WERI-Rb-1 (cell line): ENCODE measurements around the gene TMEM132E.

ENCODE experiments used
- DNase-seq: peaks from one replicate; pipeline ENCODE4 v3.0.0-alpha.2; 2020
- H3K27ac ChIP-seq: fragments of 250-450 bp; sonication (Bioruptor Pico); 2 replicates; pipeline ENCODE4 v1.5.1; 2020; ENCODE audit warnings: mild to moderate bottlenecking, moderate library complexity
- H3K27me3 ChIP-seq: fragments of 250-450 bp; sonication (Bioruptor Pico); 2 replicates; pipeline ENCODE4 v1.5.1; 2021; ENCODE audit warnings: mild to moderate bottlenecking, low read depth, moderate library complexity; ENCODE audit not compliant: insufficient read depth, severe bottlenecking
- H3K36me3 ChIP-seq: fragments of 250-450 bp; sonication (Bioruptor Pico); 2 replicates; pipeline ENCODE4 v1.5.1; 2020; ENCODE audit warnings: mild to moderate bottlenecking, moderate library complexity
- H3K4me3 ChIP-seq: 2 replicates; pipeline ENCODE4 v1.5.1; 2011; ENCODE audit warnings: low read depth, mild to moderate bottlenecking, control low read depth, low read length
- H3K9me3 ChIP-seq: fragments of 250-450 bp; sonication (Bioruptor Pico); 2 replicates; pipeline ENCODE4 v1.5.1; 2021; ENCODE audit warnings: mild to moderate bottlenecking, moderate library complexity; ENCODE audit not compliant: severe bottlenecking
- TF ChIP-seq, protein P1 (sequence below): IDR thresholded peaks from 2 replicates; pipeline ENCODE4 v1.5.1; 2011; ENCODE audit warnings: low read depth, mild to moderate bottlenecking, control low read depth, inconsistent platforms, low read length

The TMEM132E gene

DNA sequence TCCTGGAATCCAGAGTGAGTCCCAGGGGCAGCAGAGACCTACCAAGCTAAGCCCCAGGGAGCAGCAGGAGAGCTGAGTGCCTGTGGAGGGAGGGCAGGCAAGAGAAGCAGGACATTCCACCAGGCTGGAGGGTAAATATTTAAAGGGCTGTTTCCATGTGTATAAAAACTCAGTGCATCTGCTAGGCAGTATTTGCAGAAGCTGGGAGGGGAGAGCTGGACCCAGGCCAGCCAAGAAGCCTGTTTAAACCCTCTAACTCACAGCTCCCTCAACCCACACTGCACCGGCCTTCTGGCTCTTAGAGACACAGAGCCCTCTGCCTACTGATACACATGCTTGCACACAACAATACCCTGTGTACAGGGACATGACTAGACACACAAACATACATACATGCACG lies 22.5 kb upstream of the TMEM132E start:
- no peaks in the 10 kb centered on the region for H3K36me3 ChIP-seq
- TF ChIP-seq, protein P1, sequence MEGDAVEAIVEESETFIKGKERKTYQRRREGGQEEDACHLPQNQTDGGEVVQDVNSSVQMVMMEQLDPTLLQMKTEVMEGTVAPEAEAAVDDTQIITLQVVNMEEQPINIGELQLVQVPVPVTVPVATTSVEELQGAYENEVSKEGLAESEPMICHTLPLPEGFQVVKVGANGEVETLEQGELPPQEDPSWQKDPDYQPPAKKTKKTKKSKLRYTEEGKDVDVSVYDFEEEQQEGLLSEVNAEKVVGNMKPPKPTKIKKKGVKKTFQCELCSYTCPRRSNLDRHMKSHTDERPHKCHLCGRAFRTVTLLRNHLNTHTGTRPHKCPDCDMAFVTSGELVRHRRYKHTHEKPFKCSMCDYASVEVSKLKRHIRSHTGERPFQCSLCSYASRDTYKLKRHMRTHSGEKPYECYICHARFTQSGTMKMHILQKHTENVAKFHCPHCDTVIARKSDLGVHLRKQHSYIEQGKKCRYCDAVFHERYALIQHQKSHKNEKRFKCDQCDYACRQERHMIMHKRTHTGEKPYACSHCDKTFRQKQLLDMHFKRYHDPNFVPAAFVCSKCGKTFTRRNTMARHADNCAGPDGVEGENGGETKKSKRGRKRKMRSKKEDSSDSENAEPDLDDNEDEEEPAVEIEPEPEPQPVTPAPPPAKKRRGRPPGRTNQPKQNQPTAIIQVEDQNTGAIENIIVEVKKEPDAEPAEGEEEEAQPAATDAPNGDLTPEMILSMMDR = no peak

DNA sequence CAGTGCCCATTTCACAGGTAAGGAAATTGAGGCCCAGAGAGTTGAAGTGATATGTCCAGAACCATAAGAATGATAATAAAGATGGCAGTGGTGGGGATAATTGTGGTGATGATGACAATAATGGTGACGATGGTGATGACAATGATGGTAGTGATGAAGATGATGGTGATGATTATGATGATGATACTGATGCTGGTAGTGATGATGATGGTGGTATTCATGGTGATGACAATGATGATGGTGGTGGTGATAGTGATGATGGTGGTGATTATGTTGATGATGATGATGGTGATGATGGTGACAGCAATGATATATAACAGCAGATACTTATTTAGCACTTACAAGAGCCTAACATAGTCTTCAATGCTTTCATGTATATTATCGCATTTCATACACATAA lies 18.1 kb upstream of the TMEM132E start:
- Histone ChIP-seq H3K4me3 (no peak overlapping the region), H3K27me3 (no peaks in the 10 kb centered on the region), H3K36me3 (no peaks in the 10 kb centered on the region), H3K27ac (no peak overlapping the region), H3K9me3 (no peaks in the 10 kb centered on the region)
- DNase-seq = no peak
- TF ChIP-seq, protein P1 = no peak

More for the DNA sequence above, 22.5 kb upstream of the TMEM132E start:
- H3K9me3 ChIP-seq = no peaks in the 10 kb centered on the region
- H3K4me3 ChIP-seq = no peak overlapping the region
- H3K27ac ChIP-seq = no peak overlapping the region
- no peaks in the 10 kb centered on the region for H3K27me3 ChIP-seq
- DNase-seq = no peak

- Histone ChIP-seq H3K27me3 (no peaks in the 10 kb centered on the region), H3K4me3 (no peak overlapping the region)
- no peak for DNase-seq
Measured at GRCh38 chr17:34562387-34562786, 17.0 kb upstream of the TMEM132E start.

DNA sequence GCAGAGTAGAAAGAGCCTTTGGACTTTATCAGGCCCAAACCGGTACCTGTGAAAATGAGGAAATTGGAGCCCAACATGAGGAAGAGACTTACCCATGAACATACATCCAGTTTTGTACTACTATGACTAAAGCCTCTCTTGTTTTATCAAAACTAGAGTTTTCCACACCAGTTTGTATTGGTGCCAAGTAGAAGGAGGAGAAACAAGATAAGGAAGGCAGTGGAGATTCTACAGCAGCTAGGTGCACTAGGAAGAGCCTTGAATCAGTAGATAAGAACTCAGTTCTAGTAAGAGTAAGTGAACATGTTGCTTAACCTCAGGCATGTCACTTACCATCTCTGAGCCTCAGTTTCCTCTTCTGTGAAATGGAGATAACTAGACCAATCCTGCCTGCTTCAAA lies 13.7 kb upstream of the TMEM132E start:
- no peaks in the 10 kb centered on the region for H3K9me3 ChIP-seq
- no peak for DNase-seq
- TF ChIP-seq, protein P1 = no peak
- no peak overlapping the region for H3K4me3 ChIP-seq
- H3K27ac ChIP-seq = no peak overlapping the region
- H3K27me3 ChIP-seq = no peaks in the 10 kb centered on the region
- H3K36me3 ChIP-seq = no peaks in the 10 kb centered on the region

More at GRCh38 chr17:34562387-34562786, 17.0 kb upstream of the TMEM132E start:
- Histone ChIP-seq H3K36me3 (no peaks in the 10 kb centered on the region), H3K9me3 (no peaks in the 10 kb centered on the region), H3K27ac (no peak overlapping the region)
- TF ChIP-seq, protein P1 = peak; percentile 70

- no peaks in the 10 kb centered on the region for H3K9me3 ChIP-seq
- H3K4me3 ChIP-seq = no peak overlapping the region
- no peak overlapping the region for H3K27ac ChIP-seq
- no peaks in the 10 kb centered on the region for H3K27me3 ChIP-seq
- TF ChIP-seq, protein P1 = no peak
- no peaks in the 10 kb centered on the region for H3K36me3 ChIP-seq
- no peak for DNase-seq
Measured at GRCh38 chr17:34566201-34566600, 13.2 kb upstream of the TMEM132E start.

- TF ChIP-seq, protein P1 = no peak
- no peak overlapping the region for H3K4me3 ChIP-seq
- no peaks in the 10 kb centered on the region for H3K27me3 ChIP-seq
Measured at GRCh38 chr17:34566873-34567272, 12.5 kb upstream of the TMEM132E start.

More at GRCh38 chr17:34566873-34567272, 12.5 kb upstream of the TMEM132E start:
- Histone ChIP-seq H3K9me3 (no peaks in the 10 kb centered on the region), H3K27ac (no peak overlapping the region), H3K36me3 (no peaks in the 10 kb centered on the region)
- no peak for DNase-seq
